ENCODE measurements around the gene KRTAP4-5. TPM values are rescaled to one million over a fixed set of nuclear protein-coding genes. Genes with fewer than 3 reads are reported as not detected.
"Not testable (repeated sequence)": the region's sequence is repeated elsewhere in the genome, so short reads cannot be mapped to it uniquely, and the experiment has no call there.

Gene KRTAP4-5
- not detected for total RNA-seq

DNA sequence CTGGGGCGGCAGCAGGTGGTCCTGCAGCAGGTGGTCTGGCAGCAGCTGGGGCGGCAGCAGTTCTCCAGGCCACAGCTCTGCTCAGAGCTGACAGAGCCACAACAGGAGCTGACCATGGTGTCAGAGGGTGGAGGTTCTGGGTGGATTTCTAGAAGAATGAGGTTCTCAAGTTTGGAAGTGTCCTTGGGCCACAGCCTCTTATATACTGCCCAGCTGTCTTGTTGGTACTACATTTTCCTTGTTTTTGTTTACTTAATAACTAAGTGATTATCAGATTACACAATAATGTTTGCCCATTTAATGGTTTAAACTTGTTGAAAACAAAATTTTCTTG lies at the start of gene KRTAP4-5:
KRTAP4-5 (minus strand) TSS at position 174 of the 334 bp plus-strand sequence; CDS start at position 116, 58 bp downstream.
- no peak for DNase-seq (ENCODE audit: low spot score in 2 of 2)
- no peak for FAIRE-seq

DNA sequence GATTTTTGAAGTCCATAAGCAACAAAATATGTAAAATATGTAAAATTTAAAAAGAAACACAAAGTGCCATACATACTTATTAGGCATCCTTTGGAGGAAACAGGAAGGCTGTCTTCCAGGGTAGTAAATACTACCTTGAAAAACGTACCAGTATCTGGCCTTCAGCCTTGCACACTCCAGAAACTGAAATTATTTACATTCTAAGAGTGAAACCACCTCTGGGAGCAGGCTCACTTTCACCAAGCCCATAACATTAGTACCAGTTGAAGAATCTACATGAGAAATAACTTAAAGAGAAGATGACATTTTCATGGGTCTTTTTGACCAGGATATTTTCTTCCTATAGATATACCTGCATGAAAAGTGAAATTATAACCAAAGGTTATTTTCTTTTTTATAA lies 46.4 kb upstream of the KRTAP4-5 start:
- FAIRE-seq: no peak
- DNase-seq (ENCODE audit: low spot score in 2 of 2): no peak

DNA sequence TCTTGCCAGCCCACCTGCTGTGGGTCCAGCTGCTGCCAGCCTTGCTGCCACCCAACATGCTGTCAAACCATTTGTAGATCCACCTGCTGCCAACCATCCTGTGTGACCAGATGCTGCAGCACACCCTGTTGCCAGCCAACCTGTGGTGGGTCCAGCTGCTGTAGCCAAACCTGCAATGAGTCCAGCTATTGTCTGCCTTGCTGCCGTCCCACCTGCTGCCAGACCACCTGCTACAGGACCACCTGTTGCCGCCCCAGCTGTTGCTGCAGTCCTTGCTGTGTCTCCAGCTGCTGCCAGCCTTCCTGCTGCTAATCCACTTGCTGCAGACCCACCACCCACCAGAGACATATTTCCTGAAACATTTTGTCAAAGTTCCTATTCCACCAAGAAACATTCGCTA lies 40.7 kb upstream of the KRTAP4-5 start:
- FAIRE-seq (no peak), DNase-seq (ENCODE audit: low spot score in 2 of 2) (no peak)

DNA sequence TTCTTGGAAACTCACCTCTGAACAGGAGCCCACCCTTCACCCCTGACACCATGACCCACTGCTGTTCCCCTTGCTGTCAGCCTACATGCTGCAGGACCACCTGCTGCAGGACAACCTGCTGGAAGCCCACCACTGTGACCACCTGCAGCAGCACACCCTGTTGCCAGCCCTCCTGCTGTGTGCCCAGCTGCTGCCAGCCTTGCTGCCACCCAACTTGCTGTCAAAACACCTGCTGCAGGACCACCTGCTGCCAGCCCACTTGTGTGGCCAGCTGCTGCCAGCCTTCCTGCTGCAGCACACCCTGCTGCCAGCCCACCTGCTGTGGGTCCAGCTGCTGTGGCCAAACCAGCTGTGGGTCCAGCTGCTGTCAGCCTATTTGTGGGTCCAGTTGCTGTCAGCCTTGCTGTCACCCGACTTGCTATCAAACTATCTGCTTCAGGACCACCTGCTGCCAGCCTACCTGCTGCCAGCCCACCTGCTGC lies 40.3 kb upstream of the KRTAP4-5 start, which contains the start of gene KRTAP9-1:
KRTAP9-1 (plus strand) TSS at position 51 of the 482 bp plus-strand sequence; CDS start at position 51, 0 bp downstream.
- FAIRE-seq; DNase-seq (ENCODE audit: low spot score in 2 of 2): not testable (repeated sequence)

DNA sequence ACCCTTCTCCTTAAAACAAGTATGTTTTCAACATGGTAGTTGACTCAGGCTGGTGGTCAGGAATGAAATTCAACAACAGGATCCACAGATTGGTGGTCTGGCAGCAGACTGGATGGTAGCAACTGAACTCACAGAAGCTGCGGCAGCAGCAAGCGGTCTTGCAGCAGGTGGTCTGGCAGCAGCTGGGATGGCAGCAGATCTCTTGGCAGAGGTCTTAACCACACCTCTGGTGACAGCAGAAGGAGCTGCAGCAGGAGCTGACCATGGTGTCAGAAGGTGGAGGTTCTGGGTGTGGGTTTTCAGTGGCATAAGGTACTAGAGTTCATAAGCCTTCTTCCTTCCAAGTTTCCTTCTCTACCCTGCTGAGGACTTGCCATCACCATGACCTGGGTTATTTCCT lies 37.2 kb upstream of the KRTAP4-5 start:
- FAIRE-seq (no peak), DNase-seq (ENCODE audit: low spot score in 2 of 2) (no peak)

DNA sequence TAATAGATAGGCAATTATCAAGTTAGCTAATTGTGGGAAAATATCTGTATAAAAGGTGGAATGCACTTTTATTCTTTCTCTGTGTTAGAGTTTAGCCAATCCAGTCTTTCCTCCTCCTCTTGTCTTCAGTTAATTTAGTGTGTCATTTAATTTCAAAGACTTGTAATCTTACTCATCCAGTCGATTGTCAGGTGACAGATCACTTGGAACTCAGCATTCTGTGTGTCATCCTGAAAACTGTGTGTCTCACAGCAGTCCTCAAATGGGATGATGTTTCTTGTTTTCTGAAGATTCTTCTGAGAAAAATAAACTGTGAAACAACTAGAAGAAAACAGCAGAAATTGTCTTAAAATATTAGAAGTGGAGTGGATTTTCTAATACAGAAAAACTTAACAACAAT lies 35.4 kb upstream of the KRTAP4-5 start:
- DNase-seq (ENCODE audit: low spot score in 2 of 2) (no peak), FAIRE-seq (no peak)

DNA sequence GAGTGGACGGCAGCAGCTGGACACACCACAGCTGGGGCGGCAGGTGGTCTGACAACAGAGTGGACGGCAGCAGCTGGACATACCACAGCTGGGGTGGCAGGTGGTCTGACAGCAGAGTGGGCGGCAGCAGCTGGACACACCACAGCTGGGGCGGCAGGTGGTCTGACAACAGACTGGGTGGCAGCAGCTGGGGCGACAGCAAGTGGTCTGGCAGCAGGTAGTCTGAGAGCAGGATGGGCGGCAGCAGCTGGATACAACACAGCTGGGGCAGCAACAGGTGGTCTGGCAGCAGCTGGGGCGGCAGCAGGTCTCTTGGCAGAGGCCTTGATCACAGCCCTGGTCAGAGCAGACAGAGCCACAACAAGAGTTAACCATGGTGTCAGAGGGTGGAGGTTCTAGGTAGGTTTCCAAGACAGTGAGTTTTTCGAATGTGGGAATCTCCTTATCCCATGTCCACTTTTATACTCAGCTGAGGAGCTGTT lies 34.9 kb upstream of the KRTAP4-5 start, which contains the start of gene KRTAP4-1:
KRTAP4-1 (minus strand) TSS at position 432 of the 482 bp plus-strand sequence; CDS start at position 375, 57 bp downstream.
- no peak for FAIRE-seq
- no peak for DNase-seq (ENCODE audit: low spot score in 2 of 2)

DNA sequence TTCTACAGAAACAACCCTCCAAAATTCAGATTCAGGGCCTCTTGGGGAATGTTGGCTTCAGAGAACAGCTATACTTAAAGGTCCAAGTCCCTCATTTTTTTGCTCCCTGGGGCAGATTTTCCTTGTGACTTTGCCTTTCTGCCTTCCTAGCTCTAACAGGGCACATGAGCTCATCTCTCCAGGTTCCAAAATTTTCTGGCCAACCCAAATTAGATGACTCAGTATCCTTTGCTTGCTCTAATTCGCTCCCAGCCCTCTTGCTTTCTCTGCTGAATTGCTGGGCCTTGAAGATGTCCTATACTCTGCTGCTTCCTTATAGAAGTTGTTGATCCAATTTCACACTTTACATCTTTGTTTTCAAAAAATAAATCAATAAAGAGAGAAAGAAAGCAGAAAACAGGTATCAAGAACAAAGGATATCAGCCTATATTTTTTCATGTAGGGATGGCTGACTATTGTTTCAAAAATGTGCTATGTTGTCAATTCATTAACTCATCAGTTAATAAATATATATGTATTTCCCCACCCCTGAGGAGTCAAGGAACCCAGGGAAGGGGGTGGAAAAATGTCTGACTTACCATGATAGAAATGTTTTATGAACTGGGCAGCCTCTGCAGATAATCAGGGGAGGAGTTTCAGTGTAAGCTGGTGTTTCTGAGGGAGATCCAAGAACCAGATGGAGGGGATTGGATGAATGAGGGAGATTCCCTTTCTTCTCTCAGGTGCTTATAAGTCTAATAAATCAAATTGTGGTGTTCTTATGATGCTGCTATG lies 29.4 kb upstream of the KRTAP4-5 start:
- DNase-seq (ENCODE audit: low spot score in 2 of 2): no peak
- FAIRE-seq: no peak

DNA sequence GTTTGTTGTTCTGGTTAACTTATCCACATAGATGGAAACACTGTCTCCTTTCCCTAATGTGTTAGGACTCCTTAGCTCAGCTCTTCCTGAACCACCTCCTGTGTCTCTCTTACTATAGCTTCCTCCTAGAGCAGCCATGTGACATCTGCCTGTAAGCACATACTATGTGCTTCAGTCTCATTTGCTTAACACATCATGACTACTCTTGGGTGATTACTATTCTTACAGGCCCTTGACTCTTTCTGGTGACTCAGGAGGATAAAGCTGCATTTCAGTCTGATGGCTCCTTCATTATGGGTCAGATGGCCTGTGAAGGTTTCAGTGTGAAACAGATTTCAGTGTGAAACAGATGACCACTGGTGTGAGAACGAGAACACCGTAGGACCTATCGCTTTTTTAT lies 28.7 kb upstream of the KRTAP4-5 start:
- DNase-seq (ENCODE audit: low spot score in 2 of 2): no peak
- no peak for FAIRE-seq

DNA sequence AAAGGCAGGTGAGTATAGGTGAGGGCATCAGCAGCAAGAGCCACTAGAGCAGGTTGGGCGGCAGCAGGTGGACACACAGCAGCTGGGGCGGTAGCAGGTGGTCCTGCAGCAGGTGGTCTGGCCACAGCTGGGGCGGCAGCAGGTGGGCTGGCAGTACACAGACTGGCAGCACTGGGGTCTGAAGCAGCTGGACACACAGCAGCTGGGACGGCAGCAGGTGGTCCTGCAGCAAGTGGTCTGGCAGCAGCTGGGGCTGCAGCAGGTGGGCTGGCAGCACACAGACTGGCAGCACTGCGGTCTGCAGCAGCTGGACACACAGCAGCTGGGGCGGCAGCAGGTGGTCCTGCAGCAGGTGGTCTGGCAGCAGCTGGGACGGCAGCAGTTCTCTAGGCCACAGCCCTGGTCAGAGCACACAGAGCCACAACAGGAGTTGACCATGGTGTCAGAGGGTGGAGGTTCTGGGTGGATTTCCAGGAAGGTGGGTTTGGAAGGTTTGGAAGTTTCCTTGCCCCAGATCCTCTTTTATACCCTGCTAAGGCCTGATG lies 28.2 kb upstream of the KRTAP4-5 start, which contains the start of gene KRTAP4-2:
KRTAP4-2 (minus strand) TSS at position 495 of the 545 bp plus-strand sequence; CDS start at position 438, 57 bp downstream.
- FAIRE-seq (no peak), DNase-seq (ENCODE audit: low spot score in 2 of 2) (no peak)

DNA sequence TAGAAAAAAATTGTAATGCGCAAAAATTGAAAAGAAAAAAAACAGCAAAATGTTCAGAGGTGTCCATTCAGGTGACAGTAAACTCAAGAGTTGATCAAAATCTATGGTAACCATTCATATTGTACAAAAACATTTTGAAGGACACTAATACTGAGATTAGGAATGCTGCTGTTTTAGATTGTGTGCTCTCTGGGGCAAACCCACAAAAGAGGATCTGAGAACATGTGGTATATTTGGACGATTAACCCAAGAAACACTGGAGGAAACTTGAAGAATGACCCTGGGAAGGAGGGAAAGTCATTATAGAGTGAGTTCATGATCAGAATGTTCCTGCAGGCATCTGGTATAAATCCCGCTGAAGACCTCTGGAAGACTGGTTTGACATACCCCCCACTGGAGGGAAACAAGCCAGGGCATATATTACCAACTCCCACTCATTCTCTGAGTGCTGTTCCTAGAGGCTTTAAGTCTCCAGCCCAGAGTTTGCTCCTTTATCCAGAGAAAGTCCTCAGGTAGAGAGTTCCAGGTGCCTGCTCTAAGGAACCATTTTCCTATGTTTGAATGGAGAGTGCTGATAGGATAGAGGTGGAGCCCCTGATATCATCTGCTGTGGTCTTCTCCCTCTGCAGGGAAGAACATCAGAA lies 27.2 kb upstream of the KRTAP4-5 start:
- DNase-seq (ENCODE audit: low spot score in 2 of 2) (no peak), FAIRE-seq (no peak)

DNA sequence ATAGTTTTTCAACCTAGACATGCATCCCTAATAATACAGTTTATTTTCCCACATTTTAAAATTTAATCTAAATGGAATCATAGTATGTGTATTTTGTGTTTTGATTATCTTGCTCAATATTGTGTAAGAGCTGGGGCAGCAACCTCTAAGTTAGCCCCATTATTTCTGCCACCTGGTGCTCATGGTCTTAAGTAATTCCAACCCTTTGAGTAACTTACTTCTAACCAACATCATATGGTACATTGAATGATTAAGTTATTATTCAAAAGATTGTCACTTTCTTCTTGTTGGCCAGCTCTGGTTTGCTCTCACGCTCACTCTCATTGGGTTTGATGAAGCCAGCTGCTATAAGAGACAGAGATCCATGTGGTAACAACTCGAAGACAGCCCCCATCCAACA lies 22.3 kb upstream of the KRTAP4-5 start:
- FAIRE-seq: no peak
- no peak for DNase-seq (ENCODE audit: low spot score in 2 of 2)

DNA sequence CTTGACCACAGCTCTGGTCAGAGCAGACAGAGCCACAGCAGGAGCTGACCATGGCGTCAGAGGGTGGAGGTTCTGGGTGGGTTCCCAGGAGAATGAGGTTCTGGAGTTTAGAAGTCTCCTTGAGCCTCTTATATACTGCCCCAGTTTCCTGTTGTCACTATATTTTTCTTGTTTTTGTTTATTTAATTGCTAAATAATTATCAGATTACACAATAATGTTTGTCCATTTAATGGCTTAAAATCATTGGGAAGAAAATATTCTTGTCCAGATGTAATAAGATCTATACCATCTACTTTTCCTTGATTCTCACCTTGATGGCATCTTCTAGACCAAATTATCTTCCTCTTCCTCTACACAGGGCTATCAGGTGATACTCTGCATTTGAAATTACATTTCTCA lies 18.5 kb upstream of the KRTAP4-5 start, which contains the start of gene KRTAP4-3:
KRTAP4-3 (minus strand) TSS at position 101 of the 400 bp plus-strand sequence; CDS start at position 52, 49 bp downstream.
- DNase-seq (ENCODE audit: low spot score in 2 of 2): no peak
- no peak for FAIRE-seq

DNA sequence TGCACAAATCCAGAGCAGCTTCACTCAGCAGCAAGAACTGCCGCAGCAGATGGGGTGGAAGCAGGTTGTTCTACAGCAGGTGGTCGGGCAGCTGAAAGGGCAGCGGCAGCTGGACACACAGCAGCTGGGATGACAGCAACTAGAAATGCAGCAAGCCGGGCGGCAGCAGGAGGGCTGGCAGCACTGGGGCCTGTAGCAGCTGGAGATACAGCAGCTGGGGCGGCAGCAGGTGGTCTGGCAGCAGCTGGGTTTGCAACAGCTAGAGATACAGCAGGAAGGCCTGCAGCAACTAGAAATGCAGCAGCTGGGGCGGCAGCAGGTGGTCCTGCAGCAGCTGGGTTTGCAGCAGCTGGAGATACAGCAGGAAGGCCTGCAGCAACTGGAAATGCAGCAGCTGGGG lies 17.9 kb upstream of the KRTAP4-5 start:
- FAIRE-seq (no peak), DNase-seq (ENCODE audit: low spot score in 2 of 2) (no peak)

DNA sequence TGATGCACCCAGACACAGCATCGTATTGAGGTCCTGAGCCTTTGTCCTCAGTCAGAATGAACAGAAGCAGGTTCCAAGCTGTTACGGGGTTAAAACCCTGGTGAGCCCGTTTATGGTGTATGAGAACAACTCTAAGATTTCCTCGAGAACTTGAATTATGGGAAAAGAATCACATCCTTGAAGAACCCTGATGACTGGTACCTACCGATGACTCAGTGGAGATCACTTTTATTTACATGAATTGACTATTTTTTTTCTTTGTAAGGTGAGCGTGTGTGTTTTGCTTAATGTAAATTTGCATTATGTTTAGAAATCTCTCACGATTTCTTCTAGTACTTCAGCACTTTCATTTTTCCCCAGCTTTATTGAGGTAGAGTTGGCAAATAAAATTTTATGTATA lies 14.2 kb upstream of the KRTAP4-5 start:
- DNase-seq (ENCODE audit: low spot score in 2 of 2) (no peak), FAIRE-seq (no peak)

DNA sequence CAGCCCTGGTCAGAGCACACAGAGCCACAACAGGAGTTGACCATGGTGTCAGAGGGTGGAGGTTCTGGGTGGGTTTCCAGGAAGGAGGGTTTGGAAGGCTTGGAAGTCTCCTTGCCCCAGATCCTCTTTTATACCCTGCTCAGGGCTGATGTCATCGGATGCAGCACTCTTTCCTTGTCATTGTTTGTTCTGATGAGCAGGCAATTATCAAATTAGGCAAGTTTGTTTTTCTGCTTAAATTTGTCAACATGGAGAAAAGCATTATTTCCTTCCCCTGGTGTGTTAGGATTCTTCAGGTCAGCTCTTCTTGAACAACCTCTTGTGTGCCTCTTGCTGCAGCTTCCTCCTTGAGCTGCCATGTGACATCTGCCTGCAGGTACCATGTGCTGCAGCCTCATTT lies 11.0 kb upstream of the KRTAP4-5 start, which contains the start of gene KRTAP4-4:
KRTAP4-4 (minus strand) TSS at position 101 of the 400 bp plus-strand sequence; CDS start at position 44, 57 bp downstream.
- FAIRE-seq: no peak

DNA sequence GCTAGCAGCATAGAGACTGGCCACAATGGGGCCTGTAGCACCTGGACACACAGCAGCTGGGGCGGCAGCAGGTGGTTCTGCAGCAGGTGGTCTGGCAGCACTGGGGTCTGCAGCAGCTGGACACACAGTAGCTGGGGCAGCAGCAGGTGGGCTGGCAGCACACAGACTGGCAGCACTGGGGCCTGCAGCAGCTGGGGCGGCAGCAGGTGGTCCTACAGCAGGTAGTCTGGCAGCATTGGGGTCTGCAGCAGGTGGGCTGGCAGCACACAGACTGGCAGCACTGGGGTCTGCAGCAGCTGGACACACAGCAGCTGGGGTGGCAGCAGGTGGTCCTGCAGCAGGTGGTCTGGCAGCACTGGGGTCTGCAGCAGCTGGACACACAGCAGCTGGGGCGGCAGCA lies 10.6 kb upstream of the KRTAP4-5 start:
- FAIRE-seq; DNase-seq (ENCODE audit: low spot score in 2 of 2): not testable (repeated sequence)

More for the DNA sequence above, 11.0 kb upstream of the KRTAP4-5 start, which contains the start of gene KRTAP4-4:
- no peak for DNase-seq (ENCODE audit: low spot score in 2 of 2)

DNA sequence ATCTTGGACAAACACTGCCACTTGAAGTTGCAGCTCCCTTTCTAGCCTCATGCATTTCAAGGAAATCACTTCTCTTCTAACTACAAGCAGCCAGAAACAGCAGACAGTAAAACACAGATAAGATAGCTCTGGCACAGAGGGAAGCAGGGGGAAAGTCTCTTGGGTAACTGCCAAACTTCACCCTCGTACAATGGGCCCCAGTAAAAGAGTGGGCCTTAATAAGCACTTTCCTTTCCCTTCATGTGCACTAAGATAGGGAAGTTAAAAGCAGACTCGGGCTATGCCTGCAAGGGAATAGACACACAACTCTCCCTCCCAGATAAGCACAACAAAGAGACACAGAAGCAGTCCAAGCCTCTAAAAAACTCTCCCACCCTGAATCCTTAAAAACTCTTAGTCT lies 4.2 kb upstream of the KRTAP4-5 start:
- DNase-seq (ENCODE audit: low spot score in 2 of 2) (no peak), FAIRE-seq (no peak)

DNA sequence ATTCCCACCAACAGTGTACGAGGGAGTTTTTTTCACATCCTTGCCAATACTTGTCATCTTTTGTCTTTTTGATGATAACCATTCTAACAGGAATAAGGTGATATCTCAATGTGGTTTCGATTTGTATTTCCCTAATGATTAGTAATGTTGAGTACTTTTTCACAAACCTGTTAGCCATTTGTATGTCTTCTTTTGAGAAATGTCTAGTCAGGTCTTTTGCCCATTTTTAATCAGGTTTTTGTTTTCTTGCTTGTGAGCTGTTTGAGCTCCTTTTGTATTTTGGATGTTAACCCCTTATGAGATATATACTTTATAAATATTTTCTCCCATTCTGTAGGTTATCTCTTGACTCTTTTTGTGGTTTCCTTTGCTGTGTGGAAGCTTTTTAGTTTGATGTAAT lies 1.9 kb upstream of the KRTAP4-5 start:
- no peak for FAIRE-seq

DNA sequence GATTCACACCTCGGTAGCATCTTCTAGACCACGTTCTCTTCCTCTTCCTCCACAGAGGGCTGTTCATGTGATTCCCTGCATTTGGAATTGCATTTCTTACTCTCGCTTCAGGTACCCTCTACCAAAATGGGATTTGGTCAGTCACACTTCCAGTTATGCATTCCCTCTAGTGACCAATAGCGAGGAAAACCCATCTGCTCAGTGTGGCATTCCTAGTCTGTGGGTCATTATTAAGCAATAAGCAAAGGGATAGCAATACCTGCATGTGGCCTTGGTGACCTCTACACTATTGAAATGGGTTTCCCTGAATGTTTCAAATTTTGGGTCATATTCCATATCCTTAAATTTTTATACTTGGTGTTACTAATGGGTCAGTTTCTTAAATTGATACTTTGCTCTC lies 401 bp upstream of the KRTAP4-5 start:
- FAIRE-seq (no peak), DNase-seq (ENCODE audit: low spot score in 2 of 2) (no peak)

More for the DNA sequence above, 1.9 kb upstream of the KRTAP4-5 start:
- no peak for DNase-seq (ENCODE audit: low spot score in 2 of 2)

Measured in frontal cortex (tissue), 4 donors.